Colonic mucosa (tissue), 4 donors: ENCODE measurements around the gene CRTAC1. TPM values are rescaled to one million over a fixed set of nuclear protein-coding genes. Genes with fewer than 3 reads are reported as not detected.

Source experiments
- DNase-seq: peaks from one replicate; pipeline ENCODE4 v3.0.0-alpha.2; 2020
- H3K27ac ChIP-seq: fragments of 200-600 bp; one replicate; pipeline ENCODE4 v1.8.0; 2021
- H3K27me3 ChIP-seq: fragments of 200-600 bp; one replicate; pipeline ENCODE4 v1.8.0; 2021
- H3K36me3 ChIP-seq: fragments of 200-600 bp; one replicate; pipeline ENCODE4 v1.8.0; 2021
- H3K4me1 ChIP-seq: fragments of 200-600 bp; one replicate; pipeline ENCODE4 v1.8.0; 2021; ENCODE audit warnings: mild to moderate bottlenecking
- H3K4me3 ChIP-seq: fragments of 200-600 bp; one replicate; pipeline ENCODE4 v1.8.0; 2021
- H3K9ac ChIP-seq, 2 donors: one replicate each; pipeline ENCODE4 v1.7.0; 2013; ENCODE audit warnings: control low read depth in 2 of 2, low read depth in 2 of 2, low read length in 2 of 2
- H3K9me3 ChIP-seq: fragments of 200-600 bp; one replicate; pipeline ENCODE4 v1.8.0; 2021
- CTCF ChIP-seq: fragments of 200-600 bp; IDR thresholded peaks from one replicate; pipeline ENCODE4 v1.8.0; 2022; ENCODE audit warnings: antibody characterized with exemption, mild to moderate bottlenecking
- intact Hi-C: fragments of 100-400 bp; cut with DNase I; formaldehyde crosslinking; loops from one replicate; pipeline ENCODE4 v1.14.1; 2022
- total RNA-seq, 2 donors: library from RNA; stranded (reverse); fragmentation: NEBNext Ultra II Directional in 1 of 2; extraction: Animal tissue kit (Norgen Biotek cat#: 25700) in 1 of 2; gene quantifications; one replicate each; pipeline ENCODE4 v1.2.1, GENCODE V29; 2021
- donor health status: healthy.
- donor health status: DM: no; HTN: no; CAD: no.
- donor health status: DM: no; HTN: no; CAD: no.

Gene CRTAC1
- total RNA-seq, 2 donors from 2014 or later, result 0.17 to 1.4 TPM

GRCh38 chr10:97975598-97975997 lies 54.8 kb downstream of the CRTAC1 start:
- Histone ChIP-seq H3K4me3 (no peak overlapping the region), H3K9ac (no peak overlapping the region), H3K9me3 (no peaks in the 10 kb centered on the region), H3K4me1 (no peaks in the 10 kb centered on the region), H3K27ac (no peak overlapping the region), H3K27me3 (peaks cover 11% of the 10 kb centered on the region), H3K36me3 (no peaks in the 10 kb centered on the region)
- intact Hi-C loops, result no loop called here
- no peak for TF ChIP-seq CTCF
- no peak for DNase-seq

DNA sequence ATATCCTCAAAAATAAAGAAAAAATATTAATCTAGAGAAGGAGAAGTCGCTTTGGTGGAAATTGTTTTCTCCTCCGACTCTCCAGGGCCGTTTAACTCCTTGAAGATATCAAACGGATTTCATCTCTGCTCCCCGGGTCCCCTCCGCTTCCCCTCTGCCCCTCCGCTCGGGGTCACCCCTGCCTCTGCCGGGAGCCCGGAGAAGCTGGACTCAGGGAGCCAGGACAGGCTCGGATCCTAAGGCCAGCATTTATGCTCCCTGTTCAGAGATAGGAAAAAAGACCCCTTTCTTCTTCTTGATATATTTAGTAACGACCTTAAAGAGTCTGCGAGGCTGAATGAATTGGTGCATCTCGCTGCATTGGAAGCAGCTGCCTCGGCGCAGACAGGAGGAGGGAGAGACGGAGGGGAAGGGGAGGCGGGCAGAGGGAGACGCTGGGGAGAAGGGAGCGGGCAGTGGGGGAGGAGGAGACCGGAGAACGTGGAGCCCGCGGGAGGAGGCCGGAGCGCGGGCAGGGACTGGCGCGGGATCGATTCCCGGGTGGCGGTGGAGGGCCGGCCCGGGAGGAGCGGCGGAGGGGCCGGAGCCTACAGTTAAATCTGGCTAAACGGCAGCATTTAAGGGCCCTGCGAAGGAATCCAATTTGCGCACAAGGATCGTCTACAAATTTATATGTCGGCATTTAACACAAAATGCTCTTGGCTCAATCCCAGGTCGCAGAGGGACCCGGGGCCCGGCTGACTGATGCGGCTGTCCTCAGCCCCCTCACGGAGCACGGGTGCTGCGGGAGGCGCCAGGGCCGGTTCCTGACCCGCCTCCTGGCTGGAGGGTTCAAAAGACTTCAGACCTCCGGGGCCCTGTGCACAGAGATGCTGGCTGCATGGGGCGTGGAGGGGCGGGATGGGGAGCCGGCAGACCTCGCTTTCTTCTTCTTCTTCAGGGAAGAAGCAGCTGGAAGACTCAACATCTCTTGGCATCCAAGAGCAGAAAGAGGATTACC lies 55.6 kb downstream of the CRTAC1 start:
- Histone ChIP-seq H3K9ac (no peak overlapping the region), H3K27me3 (peaks cover 8% of the 10 kb centered on the region), H3K27ac (no peak overlapping the region), H3K9me3 (no peaks in the 10 kb centered on the region), H3K4me1 (no peaks in the 10 kb centered on the region), H3K36me3 (no peaks in the 10 kb centered on the region), H3K4me3 (no peak overlapping the region)
- intact Hi-C loops, result no loop called here
- TF ChIP-seq CTCF, result no peak
- DNase-seq, result no peak

- H3K9ac ChIP-seq, result no peak overlapping the region
- intact Hi-C loops, result no loop called here
- no peak overlapping the region for H3K4me3 ChIP-seq
- TF ChIP-seq CTCF, result no peak
- H3K27ac ChIP-seq, result no peak overlapping the region
- no peaks in the 10 kb centered on the region for H3K9me3 ChIP-seq
- no peaks in the 10 kb centered on the region for H3K36me3 ChIP-seq
- H3K4me1 ChIP-seq, result no peaks in the 10 kb centered on the region
- H3K27me3 ChIP-seq, result peaks cover 8% of the 10 kb centered on the region
- no peak for DNase-seq
Measured at GRCh38 chr10:97974100-97974499, 56.3 kb downstream of the CRTAC1 start.

DNA sequence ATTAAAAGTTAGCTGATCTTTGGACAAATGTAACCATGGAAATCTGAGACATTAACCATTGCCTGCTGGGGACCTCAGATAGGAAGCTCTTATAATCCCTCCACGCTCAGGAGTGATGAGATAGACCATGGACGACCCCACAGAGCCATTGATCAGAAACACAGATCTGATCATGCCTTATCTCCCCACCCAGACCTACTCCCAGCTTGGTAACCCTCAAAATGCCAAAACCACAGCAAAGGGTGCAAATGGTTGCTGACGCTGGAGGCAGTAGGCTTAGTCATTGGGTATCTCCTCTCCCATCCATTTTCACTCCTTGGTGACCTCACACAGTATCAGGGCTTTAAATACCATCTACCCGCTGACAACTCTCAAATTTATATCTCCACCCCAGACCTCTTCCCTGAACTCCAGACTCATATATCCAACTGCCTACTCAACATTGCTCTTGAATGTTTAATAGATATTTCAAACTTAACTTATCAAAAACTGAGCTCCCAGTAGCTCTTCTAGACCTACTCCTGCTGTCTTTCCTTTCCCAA lies 60.8 kb downstream of the CRTAC1 start:
- no peaks in the 10 kb centered on the region for H3K36me3 ChIP-seq
- H3K4me1 ChIP-seq, result no peaks in the 10 kb centered on the region
- no peak for DNase-seq
- no peaks in the 10 kb centered on the region for H3K9me3 ChIP-seq
- peaks cover 3% of the 10 kb centered on the region for H3K27me3 ChIP-seq
- TF ChIP-seq CTCF, result no peak
- intact Hi-C loops, result no loop called here
- H3K27ac ChIP-seq, result no peak overlapping the region
- no peak overlapping the region for H3K9ac ChIP-seq
- no peak overlapping the region for H3K4me3 ChIP-seq

GRCh38 chr10:97964748-97965147 lies 65.7 kb downstream of the CRTAC1 start:
- TF ChIP-seq CTCF, result no peak
- no peak overlapping the region for H3K27ac ChIP-seq
- DNase-seq, result no peak
- H3K9ac ChIP-seq, result no peak overlapping the region
- H3K4me3 ChIP-seq, result no peak overlapping the region
- no peaks in the 10 kb centered on the region for H3K4me1 ChIP-seq
- no peaks in the 10 kb centered on the region for H3K36me3 ChIP-seq
- H3K27me3 ChIP-seq, result no peaks in the 10 kb centered on the region
- H3K9me3 ChIP-seq, result no peaks in the 10 kb centered on the region
- intact Hi-C loops, result no loop called here
